ENCODE measurements around the gene LCORL. TPM values are rescaled to one million over a fixed set of nuclear protein-coding genes. Genes with fewer than 3 reads are reported as not detected.

The LCORL gene
- total and polyA plus RNA-seq, 2 donors (not counting 3 experiments of a cell fraction or from before 2014, with no cell fraction given): 2.8 to 23.9 TPM

- Histone ChIP-seq H3K4me1 (ENCODE audit: control insufficient read depth, extremely low read depth, insufficient read depth, low read length) (no peaks in the 10 kb centered on the region), H3K27me3 (ENCODE audit: control insufficient read depth in 2 of 2, insufficient read depth in 2 of 2, low read length in 2 of 2) (no peaks in the 10 kb centered on the region), H3K4me2 (ENCODE audit: insufficient read depth, low read length) (no peak overlapping the region), H3K9ac (replicated peaks; ENCODE audit: extremely low read depth, insufficient read depth, low read length) (no peak overlapping the region), H2AFZ (ENCODE audit: low read depth, low read length) (no peak overlapping the region), H3K9me1 (replicated peaks; ENCODE audit: control insufficient read depth, extremely low read depth, insufficient read depth, low read length) (no peaks in the 10 kb centered on the region), H3K4me3 (replicated peaks in 1 of 3; ENCODE audit: insufficient read depth in 1 of 3, low read depth in 1 of 3, low read length in 3 of 3) (no peak overlapping the region), H3K27ac (ENCODE audit: insufficient read depth, low read depth, low read length) (no peak overlapping the region), H3K79me2 (ENCODE audit: control insufficient read depth, insufficient read depth, low read length) (no peaks in the 10 kb centered on the region), H3K9me3 (replicated peaks; ENCODE audit: control insufficient read depth, insufficient read depth, low read length) (no peaks in the 10 kb centered on the region), H3K36me3 (ENCODE audit: control insufficient read depth in 2 of 2, extremely low read depth in 1 of 2, insufficient read depth in 2 of 2, low read length in 2 of 2) (peaks cover 0 to 2% of the 10 kb centered on the region in 2 experiments), H4K20me1 (replicated peaks; ENCODE audit: control insufficient read depth, extremely low read depth, insufficient read depth, low read length) (no peaks in the 10 kb centered on the region)
- ChIA-PET CTCF (interaction anchor here (1.7 kb wide), 1 partner anchor 67 kb away, joined by 3 read pairs; no protein-coding TSS in a partner anchor), POLR2A (no interaction called here)
- BruUV-seq (replicated peaks): no TSS peak
- dilution Hi-C loops (cut with MboI; ENCODE audit: extremely low pct_ligation_motif_present, low sequenced_read_pairs): no loop called here
- intact Hi-C loops (cut with micrococcal nuclease): no loop called here
- DNase-seq (ENCODE audit: low read depth, low spot score): no peak
- FAIRE-seq: no peak
- TF ChIP-seq POLR2AphosphoS5 (IDR thresholded peaks at IDR 0.05; ENCODE audit: insufficient read depth, low read depth, low read length) (no peak), JUN (IDR thresholded peaks at IDR 0.05; ENCODE audit: borderline replicate concordance, insufficient read depth, insufficient read length, low read depth) (no peak), FOS (IDR thresholded peaks at IDR 0.05; ENCODE audit: borderline replicate concordance, insufficient read depth, low read length) (no peak), EZH2 (IDR thresholded peaks at IDR 0.05; ENCODE audit: borderline replicate concordance, low read depth, low read length, severe bottlenecking) (no peak), POLR2A (IDR thresholded peaks at IDR 0.05; ENCODE audit: low read depth, low read length) (no peak), GATA2 (IDR thresholded peaks at IDR 0.05; ENCODE audit: insufficient read depth, insufficient read length, low read depth, low read length) (no peak)
These were observed 137.5 kb downstream of the LCORL start for GRCh38 chr4:17884063-17884462.

GRCh38 chr4:17877661-17878060, 143.9 kb downstream of the LCORL start:
- TF ChIP-seq MYC (IDR thresholded peaks at IDR 0.05; ENCODE audit: low read depth, low read length): no peak
- TF ChIP-seq, protein P1, sequence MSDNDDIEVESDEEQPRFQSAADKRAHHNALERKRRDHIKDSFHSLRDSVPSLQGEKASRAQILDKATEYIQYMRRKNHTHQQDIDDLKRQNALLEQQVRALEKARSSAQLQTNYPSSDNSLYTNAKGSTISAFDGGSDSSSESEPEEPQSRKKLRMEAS (IDR thresholded peaks at IDR 0.05; ENCODE audit: insufficient read depth, insufficient read length): no peak
- no peak for TF ChIP-seq POLR2AphosphoS5 (IDR thresholded peaks at IDR 0.05; ENCODE audit: insufficient read depth, low read depth, low read length)
- TF ChIP-seq GATA2 (IDR thresholded peaks at IDR 0.05; ENCODE audit: insufficient read depth, insufficient read length, low read depth, low read length): no peak
- no peak for TF ChIP-seq CTCF (IDR thresholded peaks at IDR 0.05; ENCODE audit: extremely low read depth in 1 of 2, insufficient read depth in 1 of 2, low read depth in 1 of 2, low read length in 2 of 2)
- TF ChIP-seq JUN (IDR thresholded peaks at IDR 0.05; ENCODE audit: borderline replicate concordance, insufficient read depth, insufficient read length, low read depth): no peak
- no peak for TF ChIP-seq EZH2 (IDR thresholded peaks at IDR 0.05; ENCODE audit: borderline replicate concordance, low read depth, low read length, severe bottlenecking)
- TF ChIP-seq FOS (IDR thresholded peaks at IDR 0.05; ENCODE audit: borderline replicate concordance, insufficient read depth, low read length): no peak
- no peak for TF ChIP-seq POLR2A (IDR thresholded peaks at IDR 0.05; ENCODE audit: low read depth, low read length)
- no peak for DNase-seq (ENCODE audit: low read depth, low spot score)
- ChIA-PET POLR2A (no interaction called here), CTCF (interaction anchor here (1.1 kb wide), 1 partner anchor 60 kb away, joined by 3 read pairs; no protein-coding TSS in a partner anchor)
- Histone ChIP-seq H3K4me2 (ENCODE audit: insufficient read depth, low read length) (no peak overlapping the region), H2AFZ (ENCODE audit: low read depth, low read length) (no peak overlapping the region), H3K27me3 (ENCODE audit: control insufficient read depth in 2 of 2, insufficient read depth in 2 of 2, low read length in 2 of 2) (no peaks in the 10 kb centered on the region), H3K36me3 (ENCODE audit: control insufficient read depth in 2 of 2, extremely low read depth in 1 of 2, insufficient read depth in 2 of 2, low read length in 2 of 2) (peaks cover 0 to 3% of the 10 kb centered on the region in 2 experiments), H3K27ac (ENCODE audit: insufficient read depth, low read depth, low read length) (no peak overlapping the region), H3K4me1 (ENCODE audit: control insufficient read depth, extremely low read depth, insufficient read depth, low read length) (no peaks in the 10 kb centered on the region), H3K9ac (replicated peaks; ENCODE audit: extremely low read depth, insufficient read depth, low read length) (no peak overlapping the region), H3K9me1 (replicated peaks; ENCODE audit: control insufficient read depth, extremely low read depth, insufficient read depth, low read length) (no peaks in the 10 kb centered on the region), H3K4me3 (replicated peaks in 1 of 3; ENCODE audit: insufficient read depth in 1 of 3, low read depth in 1 of 3, low read length in 3 of 3) (no peak overlapping the region), H3K9me3 (replicated peaks; ENCODE audit: control insufficient read depth, insufficient read depth, low read length) (no peaks in the 10 kb centered on the region), H4K20me1 (replicated peaks; ENCODE audit: control insufficient read depth, extremely low read depth, insufficient read depth, low read length) (no peaks in the 10 kb centered on the region), H3K79me2 (ENCODE audit: control insufficient read depth, insufficient read depth, low read length) (no peaks in the 10 kb centered on the region)
- dilution Hi-C loops (cut with MboI; ENCODE audit: extremely low pct_ligation_motif_present, low sequenced_read_pairs) (no loop called here), intact Hi-C loops (cut with micrococcal nuclease) (no loop called here)
- BruUV-seq (replicated peaks): no TSS peak
- no peak for FAIRE-seq

Data from endothelial cell of umbilical vein (primary cell).